Measurements from ENCODE around the gene NSFL1C.

The NSFL1C gene

DNA sequence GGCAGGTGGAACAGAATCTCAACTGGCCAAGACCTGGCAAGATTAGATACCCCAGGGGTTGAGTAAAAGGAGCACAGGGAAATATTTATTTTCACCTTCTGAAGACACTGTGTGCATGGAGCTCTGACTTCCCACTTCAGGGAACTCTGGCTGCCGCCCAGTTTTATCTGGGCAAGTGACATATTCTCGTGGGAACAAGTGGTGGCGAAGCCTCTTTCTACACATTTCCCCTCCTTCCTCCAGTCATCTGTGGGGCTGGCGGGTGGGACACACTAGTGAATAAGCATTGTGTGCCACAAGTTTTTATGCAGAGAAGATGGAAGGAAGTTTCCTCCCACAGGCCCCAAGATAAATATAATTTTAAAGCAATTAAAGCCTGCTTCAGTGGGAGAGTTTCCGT is 23.6 kb downstream of the NSFL1C start:
- H3K9me3 ChIP-seq (ENCODE audit: control insufficient read depth, insufficient read depth, low read length) = no peaks in the 10 kb centered on the region
- no peak for TF ChIP-seq EZH2phosphoT487 (IDR thresholded peaks at IDR 0.05; ENCODE audit: borderline replicate concordance, low read length)
- TF ChIP-seq, protein P1, sequence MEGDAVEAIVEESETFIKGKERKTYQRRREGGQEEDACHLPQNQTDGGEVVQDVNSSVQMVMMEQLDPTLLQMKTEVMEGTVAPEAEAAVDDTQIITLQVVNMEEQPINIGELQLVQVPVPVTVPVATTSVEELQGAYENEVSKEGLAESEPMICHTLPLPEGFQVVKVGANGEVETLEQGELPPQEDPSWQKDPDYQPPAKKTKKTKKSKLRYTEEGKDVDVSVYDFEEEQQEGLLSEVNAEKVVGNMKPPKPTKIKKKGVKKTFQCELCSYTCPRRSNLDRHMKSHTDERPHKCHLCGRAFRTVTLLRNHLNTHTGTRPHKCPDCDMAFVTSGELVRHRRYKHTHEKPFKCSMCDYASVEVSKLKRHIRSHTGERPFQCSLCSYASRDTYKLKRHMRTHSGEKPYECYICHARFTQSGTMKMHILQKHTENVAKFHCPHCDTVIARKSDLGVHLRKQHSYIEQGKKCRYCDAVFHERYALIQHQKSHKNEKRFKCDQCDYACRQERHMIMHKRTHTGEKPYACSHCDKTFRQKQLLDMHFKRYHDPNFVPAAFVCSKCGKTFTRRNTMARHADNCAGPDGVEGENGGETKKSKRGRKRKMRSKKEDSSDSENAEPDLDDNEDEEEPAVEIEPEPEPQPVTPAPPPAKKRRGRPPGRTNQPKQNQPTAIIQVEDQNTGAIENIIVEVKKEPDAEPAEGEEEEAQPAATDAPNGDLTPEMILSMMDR (IDR thresholded peaks at IDR 0.05; ENCODE audit: low read depth, low read length, poor library complexity, severe bottlenecking) = no peak
- peaks cover 59% of the 10 kb centered on the region for H3K36me3 ChIP-seq (ENCODE audit: control insufficient read depth, low read length)
- peaks cover 13% of the 10 kb centered on the region for H3K4me1 ChIP-seq (ENCODE audit: control insufficient read depth, low read length)
- no peaks in the 10 kb centered on the region for H3K9me2 ChIP-seq (replicated peaks; ENCODE audit: control insufficient read depth, low read length)
- no peak overlapping the region for H3K27ac ChIP-seq (ENCODE audit: low read depth, low read length)
- no peaks in the 10 kb centered on the region for H3F3A ChIP-seq (ENCODE audit: control insufficient read depth, insufficient read depth)
- no peak overlapping the region for H3K4me3 ChIP-seq (ENCODE audit: low read length)
- no peaks in the 10 kb centered on the region for H4K20me1 ChIP-seq (ENCODE audit: control insufficient read depth, insufficient read depth, low read depth, low read length)
- H3K4me2 ChIP-seq (ENCODE audit: low read length) = no peak overlapping the region
- no peaks in the 10 kb centered on the region for H3K79me2 ChIP-seq (ENCODE audit: control insufficient read depth, low read length)
- no peaks in the 10 kb centered on the region for H3K27me3 ChIP-seq (ENCODE audit: control insufficient read depth, low read length)

DNA sequence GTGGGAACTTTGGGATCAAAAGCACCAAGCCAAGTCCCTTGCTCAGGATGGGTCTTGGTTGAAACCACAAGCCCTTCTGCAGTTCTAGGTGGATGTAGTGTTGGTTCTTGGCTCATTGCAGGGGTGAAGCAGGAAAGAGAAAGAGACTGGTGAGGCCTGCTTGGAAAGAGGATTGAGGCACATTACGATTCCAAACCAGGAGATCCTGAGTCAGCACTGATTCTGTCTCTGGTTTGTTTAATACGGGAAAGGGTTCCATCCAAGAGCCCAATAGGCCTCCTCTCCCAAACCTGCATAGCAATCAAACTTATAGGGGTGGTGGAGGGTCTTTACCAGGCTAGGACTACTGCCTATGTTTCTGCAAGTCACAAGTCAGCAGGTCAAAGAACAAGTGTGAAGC is 24.3 kb downstream of the NSFL1C start:
- peaks cover 51% of the 10 kb centered on the region for H3K36me3 ChIP-seq (ENCODE audit: control insufficient read depth, low read length)
- H3K4me2 ChIP-seq (ENCODE audit: low read length) = no peak overlapping the region

GRCh38 chr20:1441133-1441532 is 25.5 kb downstream of the NSFL1C start:
- TF ChIP-seq, protein P1 (IDR thresholded peaks at IDR 0.05; ENCODE audit: low read depth, low read length, poor library complexity, severe bottlenecking) = no peak
- TF ChIP-seq EZH2phosphoT487 (IDR thresholded peaks at IDR 0.05; ENCODE audit: borderline replicate concordance, low read length) = no peak
- Histone ChIP-seq H4K20me1 (ENCODE audit: control insufficient read depth, insufficient read depth, low read depth, low read length) (no peaks in the 10 kb centered on the region), H3K36me3 (ENCODE audit: control insufficient read depth, low read length) (peaks cover 39% of the 10 kb centered on the region), H3K9me3 (ENCODE audit: control insufficient read depth, insufficient read depth, low read length) (no peaks in the 10 kb centered on the region), H3K4me2 (ENCODE audit: low read length) (no peak overlapping the region), H3K4me1 (ENCODE audit: control insufficient read depth, low read length) (peaks cover 29% of the 10 kb centered on the region), H3K27me3 (ENCODE audit: control insufficient read depth, low read length) (no peaks in the 10 kb centered on the region), H3F3A (ENCODE audit: control insufficient read depth, insufficient read depth) (no peaks in the 10 kb centered on the region; the same call in 1 of the 2 replicates), H3K79me2 (ENCODE audit: control insufficient read depth, low read length) (no peaks in the 10 kb centered on the region), H3K9me2 (replicated peaks; ENCODE audit: control insufficient read depth, low read length) (no peaks in the 10 kb centered on the region), H3K27ac (ENCODE audit: low read depth, low read length) (no peak overlapping the region), H3K4me3 (ENCODE audit: low read length) (no peak overlapping the region)

More for the DNA sequence above, 24.3 kb downstream of the NSFL1C start:
- Histone ChIP-seq H4K20me1 (ENCODE audit: control insufficient read depth, insufficient read depth, low read depth, low read length) (no peaks in the 10 kb centered on the region), H3K4me3 (ENCODE audit: low read length) (no peak overlapping the region), H3F3A (ENCODE audit: control insufficient read depth, insufficient read depth) (no peaks in the 10 kb centered on the region), H3K79me2 (ENCODE audit: control insufficient read depth, low read length) (no peaks in the 10 kb centered on the region), H3K9me2 (replicated peaks; ENCODE audit: control insufficient read depth, low read length) (no peaks in the 10 kb centered on the region), H3K9me3 (ENCODE audit: control insufficient read depth, insufficient read depth, low read length) (no peaks in the 10 kb centered on the region), H3K27me3 (ENCODE audit: control insufficient read depth, low read length) (no peaks in the 10 kb centered on the region), H3K27ac (ENCODE audit: low read depth, low read length) (no peak overlapping the region), H3K4me1 (ENCODE audit: control insufficient read depth, low read length) (peaks cover 19% of the 10 kb centered on the region)
- TF ChIP-seq, protein P1 (IDR thresholded peaks at IDR 0.05; ENCODE audit: low read depth, low read length, poor library complexity, severe bottlenecking) = no peak
- no peak for TF ChIP-seq EZH2phosphoT487 (IDR thresholded peaks at IDR 0.05; ENCODE audit: borderline replicate concordance, low read length)

All from DOHH2 (cell line).